Ramos (cell line): ENCODE measurements around the gene RER1.

ENCODE experiments used
- in situ Hi-C: fragments of 300-500 bp; cut with MboI; formaldehyde crosslinking; loops from one replicate; pipeline ENCODE4 v1.14.3; 2022; ENCODE audit warnings: low sequenced_read_pairs; ENCODE audit not compliant: unreplicated experiment

Gene RER1

DNA sequence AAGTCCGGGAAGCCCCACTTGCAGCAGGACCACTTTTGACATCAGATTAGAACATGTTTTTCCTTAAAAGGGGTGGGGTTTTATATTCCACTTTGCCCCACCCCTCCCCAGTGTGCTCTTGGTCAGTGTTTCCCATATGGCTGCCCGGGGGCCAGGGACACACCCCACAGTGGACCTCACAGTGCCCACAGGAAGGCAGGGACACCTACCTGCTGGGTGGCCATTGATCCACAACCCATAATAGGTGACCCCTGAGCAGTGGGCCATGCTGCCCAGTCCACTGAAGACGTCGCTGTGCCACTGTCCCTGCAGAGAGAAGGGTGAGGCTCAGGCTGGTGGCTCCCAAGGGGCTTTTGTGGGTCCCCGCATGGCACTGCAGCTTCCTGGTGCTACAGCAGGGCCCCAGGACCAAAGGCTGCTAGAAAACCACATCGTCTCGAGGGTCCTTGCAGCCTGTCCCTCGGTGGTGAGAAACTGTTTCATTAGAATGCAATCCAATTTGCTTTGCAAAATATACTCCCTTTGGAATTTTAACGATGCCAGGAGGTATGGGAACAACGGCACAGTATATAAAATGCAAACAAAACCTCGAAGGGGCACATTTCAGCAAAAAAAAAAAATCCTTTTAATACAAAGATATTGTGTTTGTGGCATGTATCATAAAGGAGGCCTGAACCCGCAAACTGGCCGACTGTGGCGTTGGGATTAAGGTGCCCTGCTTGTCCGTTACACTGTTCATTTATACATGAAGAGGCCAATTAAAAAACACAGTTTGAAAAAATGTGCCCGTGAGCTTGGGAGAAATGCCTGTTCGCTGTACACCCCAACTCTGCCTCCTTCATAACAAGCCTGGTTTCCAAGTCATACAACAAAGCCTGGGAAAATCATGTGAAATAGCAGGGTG is 17.1 kb upstream of the RER1 start:
- in situ Hi-C loops: loop anchor here (5.0 to 25.0 kb wide), 2 partner anchors 177 to 762 kb away; partner anchors contain the start of genes FNDC10 and MIB2

DNA sequence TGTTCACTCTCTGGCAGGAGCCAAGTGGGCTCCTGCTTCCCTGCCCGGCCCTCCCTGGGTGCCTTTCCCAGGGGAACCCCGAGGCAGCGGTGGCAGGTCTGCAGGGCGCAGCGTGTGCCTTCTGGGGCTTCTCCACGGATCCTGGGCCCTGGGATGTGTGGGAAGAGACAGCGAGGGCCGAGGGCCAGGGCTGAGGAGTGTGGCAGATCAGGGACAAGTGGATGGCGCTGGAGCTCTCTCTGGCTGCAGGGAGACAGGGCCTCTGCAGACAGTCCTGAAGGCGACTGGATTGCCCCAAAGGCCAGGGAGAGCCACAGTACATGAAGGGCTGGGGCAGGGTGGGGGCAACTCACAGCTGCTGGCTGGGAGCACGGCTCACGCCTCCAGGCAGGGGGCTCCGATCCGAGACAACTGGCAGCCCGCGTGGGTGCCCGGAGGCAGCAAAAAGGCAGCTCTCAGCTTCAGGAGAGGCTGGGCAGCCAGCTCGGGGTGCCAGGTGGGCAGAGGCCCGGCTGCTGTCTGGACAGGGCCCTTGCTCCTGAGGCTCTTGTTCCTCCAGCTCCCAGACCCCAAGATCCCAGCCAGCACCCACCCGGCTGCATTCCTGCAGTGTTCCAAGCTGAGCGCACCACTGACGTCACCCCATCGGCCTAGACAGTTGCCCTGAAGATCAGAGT is 16.3 kb upstream of the RER1 start:
- in situ Hi-C loops: loop anchor here (5.0 to 25.0 kb wide), 2 partner anchors 178 to 763 kb away; partner anchors contain the start of genes FNDC10 and MIB2

DNA sequence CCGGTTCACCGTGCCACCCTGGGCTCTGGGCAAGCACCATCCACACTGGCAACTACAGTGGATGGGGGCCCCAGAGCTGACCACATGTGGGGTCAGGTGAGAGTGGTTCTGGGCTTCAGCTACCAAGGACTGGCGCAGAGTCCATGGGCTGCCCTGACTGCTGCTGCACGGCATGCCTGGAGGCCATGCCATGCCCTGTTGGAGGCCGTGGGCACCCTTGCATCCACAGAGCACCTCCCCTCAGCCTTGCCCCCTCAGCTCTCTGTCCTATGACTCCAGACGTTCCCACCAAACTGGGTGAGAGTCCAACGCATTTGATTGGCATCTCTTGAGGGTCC is 15.7 kb upstream of the RER1 start:
- in situ Hi-C loops: loop anchor here (5.0 to 25.0 kb wide), 2 partner anchors 179 to 764 kb away; partner anchors contain the start of genes FNDC10 and MIB2

- in situ Hi-C loops: loop anchor here (5.0 to 25.0 kb wide), 2 partner anchors 179 to 764 kb away; partner anchors contain the start of genes FNDC10 and MIB2
Measured at GRCh38 chr1:2376261-2376741, 15.3 kb upstream of the RER1 start.

DNA sequence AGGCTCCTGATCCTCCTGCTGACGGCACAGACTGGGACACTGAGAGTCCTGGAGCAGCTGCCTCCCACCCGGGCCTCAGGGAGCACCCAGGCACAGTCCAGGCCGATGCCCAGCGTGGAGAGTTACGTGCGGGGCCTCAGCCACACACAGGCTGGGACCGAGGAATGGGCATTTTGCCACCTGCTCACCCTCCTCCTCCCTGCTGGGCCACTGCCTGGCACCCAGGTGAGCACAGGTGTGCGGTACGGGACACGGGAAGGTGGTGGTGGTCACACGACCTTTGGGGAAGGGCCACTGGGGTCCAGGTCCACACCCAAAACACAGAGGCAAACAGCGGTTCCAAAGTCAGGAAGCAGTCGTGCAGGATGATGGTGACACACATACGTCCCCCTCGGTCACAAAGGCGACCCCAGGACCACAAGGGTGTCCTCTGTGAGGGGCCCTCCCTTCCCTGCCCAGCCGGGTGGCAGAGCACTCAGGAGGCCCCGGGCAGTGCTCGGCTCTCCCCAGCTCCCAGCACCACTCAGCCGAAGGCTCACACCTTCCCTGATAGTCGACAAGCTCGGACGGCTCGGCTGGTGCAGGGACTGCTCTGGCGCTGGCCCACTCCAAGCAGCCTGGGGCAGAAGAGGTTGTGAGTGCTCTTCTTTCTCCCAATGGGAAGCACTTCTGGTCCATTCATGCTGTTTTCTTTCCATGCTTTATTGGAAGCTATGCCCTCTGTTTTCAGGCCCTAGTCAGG is 14.5 kb upstream of the RER1 start:
- in situ Hi-C loops: loop anchor here (5.0 to 25.0 kb wide), 2 partner anchors 180 to 765 kb away; partner anchors contain the start of genes FNDC10 and MIB2

- in situ Hi-C loops: loop anchor here (5.0 to 25.0 kb wide), 2 partner anchors 181 to 766 kb away; partner anchors contain the start of genes FNDC10 and MIB2
Measured at GRCh38 chr1:2377751-2378440, 13.7 kb upstream of the RER1 start.

DNA sequence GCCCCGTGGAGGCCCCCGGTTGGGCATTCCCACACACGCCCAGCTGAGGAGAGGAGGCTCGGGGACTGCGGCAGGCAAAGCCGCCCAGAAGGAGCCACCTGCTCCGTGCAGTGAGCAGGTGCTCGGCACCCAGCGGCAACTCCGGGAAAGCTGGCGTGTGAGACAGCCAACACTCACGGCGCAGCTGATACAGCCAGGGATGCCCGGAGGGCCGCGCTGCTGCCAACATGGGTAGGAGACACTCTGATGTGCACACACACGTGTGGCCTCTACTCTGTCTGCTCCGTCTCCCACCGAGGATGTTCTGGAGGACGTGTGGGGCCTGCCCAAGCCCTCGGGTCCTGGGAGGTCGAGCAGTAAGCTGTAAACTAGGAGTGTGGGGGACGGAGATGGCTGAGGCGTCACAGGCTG is 13.2 kb upstream of the RER1 start:
- in situ Hi-C loops: loop anchor here (5.0 to 25.0 kb wide), 2 partner anchors 181 to 766 kb away; partner anchors contain the start of genes FNDC10 and MIB2

- in situ Hi-C loops: loop anchor here (5.0 to 25.0 kb wide), 2 partner anchors 182 to 767 kb away; partner anchors contain the start of genes FNDC10 and MIB2
Measured at GRCh38 chr1:2378956-2379732, 12.5 kb upstream of the RER1 start.

GRCh38 chr1:2379733-2380404 is 11.8 kb upstream of the RER1 start:
- in situ Hi-C loops: loop anchor here (5.0 to 25.0 kb wide), 2 partner anchors 183 to 768 kb away; partner anchors contain the start of genes FNDC10 and MIB2

- in situ Hi-C loops: loop anchor here (25.0 kb wide), 1 partner anchor 769 kb away; the partner anchor contains the start of genes FNDC10 and MIB2
Measured at GRCh38 chr1:2380816-2381591, 10.6 kb upstream of the RER1 start.

GRCh38 chr1:2381741-2382620 is 9.7 kb upstream of the RER1 start:
- in situ Hi-C loops: loop anchor here (25.0 kb wide), 1 partner anchor 770 kb away; the partner anchor contains the start of genes FNDC10 and MIB2

DNA sequence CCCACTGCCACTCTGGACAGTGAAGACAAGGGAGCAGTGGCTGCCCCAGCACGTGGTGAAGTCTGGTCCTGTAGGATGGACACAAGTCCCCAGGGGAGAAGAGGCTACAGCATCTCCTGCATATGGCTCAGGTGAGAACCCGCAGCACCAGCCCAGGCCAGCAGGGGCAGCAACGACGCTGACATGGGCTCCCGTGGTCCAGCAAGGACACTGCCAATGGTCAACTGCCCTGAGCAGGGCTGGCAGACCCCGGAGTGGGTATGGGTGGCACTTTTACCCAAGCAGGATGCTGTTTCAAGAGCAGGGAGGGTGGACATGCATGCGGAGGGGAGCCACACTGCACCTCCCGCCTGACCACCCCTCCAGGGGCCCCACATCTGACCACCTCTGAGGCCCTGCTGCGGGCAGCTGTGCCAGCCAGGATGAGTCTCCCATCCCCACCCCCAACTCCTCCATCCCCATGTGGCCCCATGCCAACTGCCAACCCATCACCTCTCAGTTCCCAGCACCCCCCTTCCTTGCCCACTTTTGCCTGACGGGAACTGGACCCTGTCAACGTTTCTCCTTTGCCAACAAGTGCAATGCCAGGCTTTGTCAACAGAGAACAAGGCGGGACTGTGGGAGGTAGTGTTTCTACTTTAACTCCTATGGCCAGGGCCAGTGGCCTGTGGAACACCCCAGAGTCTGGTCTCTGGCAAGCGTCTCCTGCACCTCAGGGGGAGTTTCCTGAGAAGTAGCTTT is 8.8 kb upstream of the RER1 start:
- in situ Hi-C loops: loop anchor here (25.0 kb wide), 1 partner anchor 770 kb away; the partner anchor contains the start of genes FNDC10 and MIB2

DNA sequence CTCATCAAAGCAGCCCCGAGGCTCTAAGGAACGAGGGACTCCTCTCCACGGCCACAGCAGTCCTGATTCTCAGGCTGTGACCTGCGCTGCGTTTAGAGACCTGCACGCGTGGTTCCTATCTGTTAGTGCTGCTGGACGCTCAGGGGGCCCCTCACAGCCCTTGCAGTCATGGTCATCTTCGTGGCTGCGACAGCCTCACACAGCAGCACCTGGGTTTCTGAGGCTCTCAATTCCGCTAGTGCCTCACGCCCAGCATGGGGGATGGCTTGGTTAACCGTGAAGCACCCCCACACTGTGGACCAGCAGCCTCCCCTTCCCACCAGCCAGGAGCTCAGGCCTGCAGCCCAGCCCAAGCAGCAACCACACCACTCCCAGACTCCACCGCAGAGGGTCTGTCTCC is 8.1 kb upstream of the RER1 start:
- in situ Hi-C loops: loop anchor here (25.0 kb wide), 1 partner anchor 771 kb away; the partner anchor contains the start of genes FNDC10 and MIB2

- in situ Hi-C loops: loop anchor here (25.0 kb wide), 1 partner anchor 772 kb away; the partner anchor contains the start of genes FNDC10 and MIB2
Measured at GRCh38 chr1:2384130-2384860, 7.3 kb upstream of the RER1 start.
